Stimulated activated naive B cell treated with anti-CD40 and anti-IgM and Interleukin-4, amounts not matched to agents 10 μg/mL and 1 μg/mL and 100 μg/mL, for 72 hours (primary cell): Measurements from ENCODE around the gene GNPNAT1.

Experiments used
- ATAC-seq, 2 donors: fragments of 150-1000 bp; cut with Tn5 transposase; replicated peaks; 2 replicates each; pipeline ENCODE4 v1.10.0; 2021; ENCODE audit warnings: moderate library complexity in 1 of 2
- DNase-seq: peaks from one replicate; pipeline ENCODE4 v3.0.0; 2021
- H3K27ac Mint-ChIP-seq: one replicate; pipeline ENCODE4 v1.8.0; 2022; ENCODE audit warnings: mild to moderate bottlenecking, mixed read lengths
- H3K27me3 Mint-ChIP-seq, 2 donors: one replicate each; pipeline ENCODE4 v1.8.0; 2022; ENCODE audit warnings: mixed read lengths in 2 of 2
- H3K36me3 Mint-ChIP-seq, 2 donors: one replicate each; pipeline ENCODE4 v1.8.0; 2022; ENCODE audit warnings: mixed read lengths in 2 of 2, mild to moderate bottlenecking in 1 of 2
- H3K4me1 Mint-ChIP-seq, 2 donors: one replicate each; pipeline ENCODE4 v1.8.0; 2022; ENCODE audit warnings: mixed read lengths in 2 of 2, mild to moderate bottlenecking in 1 of 2
- H3K4me3 Mint-ChIP-seq, 2 donors: one replicate each; pipeline ENCODE4 v1.8.0; 2022; ENCODE audit warnings: mild to moderate bottlenecking in 2 of 2, mixed read lengths in 2 of 2, moderate library complexity in 1 of 2
- H3K9me3 Mint-ChIP-seq, 2 donors: one replicate each; pipeline ENCODE4 v1.8.0; 2022; ENCODE audit warnings: mixed read lengths in 2 of 2, mild to moderate bottlenecking in 1 of 2

The GNPNAT1 gene

DNA sequence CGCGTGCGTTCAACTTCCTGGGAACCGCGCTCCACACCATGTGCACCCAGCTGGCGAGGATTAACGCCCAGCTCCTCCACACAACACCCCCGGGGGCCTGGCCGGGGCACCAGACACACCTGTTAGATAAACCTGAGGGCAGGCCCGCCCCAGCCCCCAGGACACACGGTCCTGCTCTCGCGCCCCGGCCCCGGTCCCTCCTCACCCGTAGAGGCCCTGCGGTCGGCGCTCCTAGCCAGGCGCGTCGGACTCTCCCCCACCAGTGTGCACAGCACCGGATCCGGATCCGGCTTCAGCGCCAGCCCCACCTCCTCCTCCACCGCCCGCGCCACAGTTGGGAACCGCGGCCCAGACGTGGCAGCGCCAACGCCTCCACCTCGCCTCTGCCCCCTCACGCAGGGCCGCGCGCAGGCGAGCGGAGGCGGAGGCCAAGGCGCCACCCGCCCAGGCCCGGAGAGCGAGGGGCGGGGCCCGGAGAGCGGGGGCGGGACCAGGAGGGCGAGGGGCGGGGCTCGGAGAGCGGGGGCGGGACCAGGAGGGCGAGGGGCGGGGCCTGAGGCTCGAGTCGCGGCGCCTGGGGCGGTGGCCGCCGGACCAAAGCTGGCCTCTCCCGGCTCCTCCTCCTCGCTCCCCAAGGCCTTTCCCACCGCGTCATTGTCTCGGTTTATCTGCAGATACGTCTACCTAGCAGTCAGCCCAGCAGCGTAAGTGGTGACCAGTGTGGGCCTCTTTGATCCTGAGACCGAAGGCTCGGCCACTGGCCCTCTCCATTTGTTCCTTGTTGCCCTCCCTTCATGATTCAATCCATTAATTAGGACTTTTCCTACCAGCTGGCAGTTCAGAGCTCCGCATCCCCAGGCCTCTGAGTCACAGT lies at the start of gene GNPNAT1:
Gene GNPNAT1, minus strand, starts transcription at position 385 of the 874 bp plus-strand sequence. CDS start 6,957 bp downstream, outside the sequence.
- peaks cover 0 to under 1% of the 10 kb centered on the region in 2 donors for H3K9me3 Mint-ChIP-seq
- peak within 1 kb of the TSS; percentile 94 to 95 for H3K4me3 Mint-ChIP-seq
- H3K4me1 Mint-ChIP-seq = peaks cover 10 to 25% of the 10 kb centered on the region in 2 donors
- ATAC-seq = peak; percentile 94 to 95
- peak; percentile 80 for DNase-seq
- H3K27me3 Mint-ChIP-seq = no peaks in the 10 kb centered on the region
- H3K36me3 Mint-ChIP-seq = peaks cover 1 to 2% of the 10 kb centered on the region in 2 donors
- peak within 1 kb of the TSS; percentile 94 for H3K27ac Mint-ChIP-seq

DNA sequence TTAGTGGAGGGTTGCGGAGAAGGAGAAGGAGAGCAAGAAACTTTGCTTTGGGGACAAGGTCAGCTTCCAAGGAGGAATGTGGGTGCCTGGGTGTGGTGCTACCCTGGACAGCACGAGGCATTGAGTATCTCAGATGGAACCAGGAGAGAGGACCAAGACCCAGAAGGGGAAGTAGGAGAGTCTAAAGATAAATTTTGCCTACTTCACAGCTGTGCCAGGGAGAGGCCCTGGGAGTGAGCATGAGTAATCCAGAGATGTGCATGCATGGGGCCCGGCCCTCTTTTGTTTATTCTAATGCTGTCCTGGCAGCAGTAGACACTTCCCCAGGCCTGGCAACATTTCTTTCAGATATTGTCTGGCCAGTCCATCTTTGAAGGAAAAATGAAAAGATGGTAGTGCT lies 49.5 kb upstream of the GNPNAT1 start:
- ATAC-seq (peak; percentile 56 to 76), DNase-seq (no peak)
- Mint-ChIP-seq H3K4me3 (no peak overlapping the region), H3K27ac (no peak overlapping the region), H3K9me3 (no peaks in the 10 kb centered on the region), H3K4me1 (peaks cover 0 to 2% of the 10 kb centered on the region in 2 donors), H3K27me3 (no peaks in the 10 kb centered on the region), H3K36me3 (no peaks in the 10 kb centered on the region)

DNA sequence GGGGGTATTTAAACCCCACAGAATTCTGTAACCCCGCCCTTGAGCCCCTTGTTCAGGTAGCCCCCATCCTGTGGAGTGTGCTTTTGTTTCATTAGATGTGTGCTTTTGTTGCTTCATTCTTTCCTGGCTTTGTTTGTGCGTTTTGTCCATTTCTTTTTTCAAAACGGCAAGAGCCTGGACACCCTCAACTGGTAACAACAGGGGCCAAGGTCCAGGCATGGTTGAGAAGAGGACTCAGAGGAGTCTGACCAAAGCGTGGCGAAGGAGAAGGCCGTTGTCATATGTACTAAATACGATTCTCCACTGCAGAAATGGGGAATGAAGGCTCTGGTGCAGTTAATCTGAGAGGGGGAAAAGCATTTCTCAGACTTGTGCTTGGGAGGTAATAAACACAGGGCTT lies 46.0 kb upstream of the GNPNAT1 start:
- no peaks in the 10 kb centered on the region for H3K36me3 Mint-ChIP-seq
- no peak overlapping the region for H3K27ac Mint-ChIP-seq
- DNase-seq (no peak), ATAC-seq (no peak)
- no peak overlapping the region for H3K4me3 Mint-ChIP-seq
- no peaks in the 10 kb centered on the region for H3K9me3 Mint-ChIP-seq
- no peaks in the 10 kb centered on the region for H3K4me1 Mint-ChIP-seq
- peaks cover 0 to 8% of the 10 kb centered on the region in 2 donors for H3K27me3 Mint-ChIP-seq

DNA sequence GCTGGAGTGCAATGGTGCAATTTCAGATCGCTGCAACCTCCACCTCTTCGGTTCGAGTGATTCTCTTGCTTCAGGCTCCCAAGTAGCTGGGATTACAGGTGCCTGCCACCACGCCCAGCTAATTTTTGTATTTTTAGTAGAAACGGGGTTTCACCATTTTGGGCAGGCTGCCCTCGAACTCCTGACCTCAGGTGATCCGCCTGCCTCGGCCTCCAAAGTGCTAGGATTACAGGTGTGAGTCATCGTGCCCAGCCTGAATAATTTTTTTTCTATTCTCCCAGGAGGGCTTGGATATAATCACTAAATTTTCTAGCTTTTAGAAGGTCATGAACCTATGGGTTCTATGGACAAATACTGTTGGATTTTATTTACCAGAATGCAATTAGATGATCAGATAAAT lies 44.7 kb upstream of the GNPNAT1 start:
- DNase-seq = no peak
- Mint-ChIP-seq H3K27me3 (peaks cover 0 to 8% of the 10 kb centered on the region in 2 donors), H3K27ac (no peak overlapping the region), H3K4me1 (no peaks in the 10 kb centered on the region), H3K36me3 (no peaks in the 10 kb centered on the region), H3K4me3 (no peak overlapping the region), H3K9me3 (no peaks in the 10 kb centered on the region)
- ATAC-seq = no peak

DNA sequence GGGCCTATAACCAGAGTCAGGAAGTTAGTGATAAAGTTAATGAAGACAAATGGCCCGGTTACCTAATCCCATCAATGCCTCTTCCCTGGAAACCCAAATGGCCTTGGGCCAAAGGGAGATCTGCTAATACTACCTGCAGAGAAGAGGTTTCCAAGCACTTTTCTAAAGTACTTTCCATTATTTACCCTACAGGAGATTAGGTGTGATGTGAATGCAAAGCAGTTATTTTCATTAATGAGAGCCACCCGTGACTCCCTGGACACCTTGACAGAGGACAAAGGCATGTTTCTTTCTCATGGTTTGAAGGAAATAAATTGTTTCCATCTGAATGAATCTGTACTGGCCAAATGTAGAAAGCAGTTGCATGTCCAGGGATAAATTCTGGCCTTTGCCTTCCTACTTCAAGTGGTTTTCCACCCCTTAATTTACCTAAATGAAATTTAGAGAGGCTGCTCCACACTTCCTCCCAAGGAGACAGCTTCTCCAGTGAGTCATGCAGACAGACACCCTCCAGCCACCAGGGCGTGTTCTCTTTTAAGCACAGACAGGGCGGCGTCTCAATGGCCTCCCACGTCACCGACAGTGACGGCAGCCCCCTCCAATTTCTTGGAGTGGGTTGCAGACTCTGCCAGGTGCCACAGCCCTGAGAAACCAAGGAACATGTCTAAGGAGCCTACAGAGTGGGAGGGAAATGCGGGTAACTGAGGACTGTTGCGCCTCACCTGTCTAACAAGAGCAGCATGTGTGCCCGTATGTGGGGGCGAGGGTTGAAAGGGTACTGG lies 43.9 kb upstream of the GNPNAT1 start:
- Mint-ChIP-seq H3K27me3 (peaks cover 0 to 8% of the 10 kb centered on the region in 2 donors), H3K27ac (no peak overlapping the region), H3K4me3 (no peak overlapping the region), H3K4me1 (no peaks in the 10 kb centered on the region), H3K9me3 (no peaks in the 10 kb centered on the region), H3K36me3 (no peaks in the 10 kb centered on the region)
- no peak for ATAC-seq
- no peak for DNase-seq

DNA sequence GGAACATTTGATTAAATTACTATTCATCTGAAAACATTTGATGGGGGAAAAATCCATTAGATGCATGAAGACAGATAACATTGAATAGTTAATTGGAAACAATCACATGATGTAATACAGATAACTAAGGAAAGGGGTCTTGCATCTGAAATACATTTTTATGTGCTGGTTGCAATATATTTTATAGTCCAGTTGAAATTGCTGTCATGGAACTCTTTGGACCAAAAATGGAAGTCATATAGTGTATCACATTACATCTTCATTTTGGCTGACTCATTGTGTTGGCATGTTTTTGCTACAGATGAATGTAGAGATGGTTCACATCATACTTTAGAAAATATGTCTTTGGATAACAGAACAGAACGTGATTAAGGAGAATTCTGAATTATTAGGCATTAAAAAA lies 43.0 kb upstream of the GNPNAT1 start:
- DNase-seq (no peak), ATAC-seq (no peak)
- Mint-ChIP-seq H3K4me1 (no peaks in the 10 kb centered on the region), H3K27me3 (peaks cover 0 to 8% of the 10 kb centered on the region in 2 donors), H3K4me3 (no peak overlapping the region), H3K9me3 (no peaks in the 10 kb centered on the region), H3K27ac (no peak overlapping the region), H3K36me3 (no peaks in the 10 kb centered on the region)

DNA sequence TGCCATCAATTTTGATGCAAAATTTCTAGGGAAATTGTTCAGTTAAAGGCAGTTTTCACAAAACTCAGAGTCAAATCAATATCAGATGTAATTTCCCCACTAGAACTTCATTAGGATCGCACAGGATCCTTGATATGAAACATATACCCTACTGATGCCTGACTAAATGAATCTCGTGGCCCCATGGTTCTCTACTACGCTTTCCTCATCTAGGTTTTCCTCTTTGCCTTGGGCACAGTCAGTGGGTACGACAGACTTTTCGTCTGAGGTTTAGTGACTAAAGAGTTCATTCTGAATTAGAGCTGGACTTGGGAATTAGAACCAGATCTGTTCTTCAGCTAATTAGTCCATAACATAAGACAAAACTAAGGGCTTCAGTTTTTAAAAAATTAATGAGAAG lies 42.5 kb upstream of the GNPNAT1 start:
- ATAC-seq (no peak), DNase-seq (no peak)
- Mint-ChIP-seq H3K4me3 (no peak overlapping the region), H3K36me3 (no peaks in the 10 kb centered on the region), H3K9me3 (no peaks in the 10 kb centered on the region), H3K27me3 (peaks cover 0 to 8% of the 10 kb centered on the region in 2 donors), H3K27ac (peak overlapping the region; percentile 3), H3K4me1 (no peaks in the 10 kb centered on the region)

DNA sequence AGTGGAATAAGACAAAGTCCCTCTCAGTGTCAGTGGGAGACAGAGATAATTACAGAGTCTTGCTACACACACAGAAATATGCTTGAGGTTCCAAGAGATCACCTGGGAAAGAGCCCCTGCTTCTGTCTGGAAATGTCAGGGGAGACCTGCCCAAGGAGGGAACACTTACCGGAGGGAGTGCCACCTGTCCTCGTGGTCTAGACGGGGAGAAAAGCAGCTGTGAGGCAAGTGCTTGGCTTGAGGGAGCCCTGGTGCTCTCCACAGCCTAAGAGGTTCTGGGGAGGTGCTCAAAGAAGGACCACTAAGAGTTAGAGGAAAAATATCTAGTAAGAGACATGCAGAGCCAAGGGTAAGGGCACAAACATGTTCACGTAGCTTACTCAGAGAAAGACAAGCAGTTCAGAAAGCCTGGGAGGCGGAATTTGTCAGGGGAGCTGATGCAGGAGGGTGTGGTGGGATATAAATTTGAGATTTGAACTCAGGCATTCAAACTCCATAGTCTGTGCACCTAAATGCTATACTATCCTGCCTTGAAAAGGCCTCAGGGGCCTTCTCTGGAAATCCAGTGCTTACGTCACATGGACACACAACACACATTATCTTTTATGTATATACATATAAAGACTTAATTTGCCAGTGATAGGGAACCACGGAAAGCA lies 38.2 kb upstream of the GNPNAT1 start:
- no peaks in the 10 kb centered on the region for H3K9me3 Mint-ChIP-seq
- H3K27ac Mint-ChIP-seq = no peak overlapping the region
- DNase-seq = no peak
- ATAC-seq = no peak
- H3K36me3 Mint-ChIP-seq = no peaks in the 10 kb centered on the region
- H3K4me3 Mint-ChIP-seq = no peak overlapping the region
- no peaks in the 10 kb centered on the region for H3K4me1 Mint-ChIP-seq
- H3K27me3 Mint-ChIP-seq = peaks cover 0 to 4% of the 10 kb centered on the region in 2 donors

DNA sequence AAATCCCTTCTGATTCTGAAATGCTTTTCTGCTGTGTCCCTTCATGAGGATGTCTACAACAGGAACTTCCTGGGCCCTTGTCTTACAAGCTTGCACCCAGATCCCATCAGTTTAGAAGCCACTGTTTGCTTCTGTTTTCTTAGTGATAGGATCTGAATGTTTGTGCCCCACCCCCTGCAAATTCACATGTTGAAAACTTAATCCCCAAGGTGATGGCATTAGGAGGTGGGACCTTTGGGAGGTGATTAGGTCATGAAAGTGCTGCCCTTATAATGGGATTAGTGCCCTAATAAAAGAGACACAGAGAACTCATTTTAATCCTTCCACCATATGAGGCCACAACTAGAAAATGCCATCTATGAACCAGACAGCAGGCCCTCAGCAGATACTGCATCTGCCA lies 36.0 kb upstream of the GNPNAT1 start:
- peaks cover 0 to 6% of the 10 kb centered on the region in 2 donors for H3K27me3 Mint-ChIP-seq
- H3K4me1 Mint-ChIP-seq = no peaks in the 10 kb centered on the region
- ATAC-seq (no peak), DNase-seq (no peak)
- H3K4me3 Mint-ChIP-seq = no peak overlapping the region
- no peaks in the 10 kb centered on the region for H3K9me3 Mint-ChIP-seq
- H3K27ac Mint-ChIP-seq = no peak overlapping the region
- no peaks in the 10 kb centered on the region for H3K36me3 Mint-ChIP-seq

DNA sequence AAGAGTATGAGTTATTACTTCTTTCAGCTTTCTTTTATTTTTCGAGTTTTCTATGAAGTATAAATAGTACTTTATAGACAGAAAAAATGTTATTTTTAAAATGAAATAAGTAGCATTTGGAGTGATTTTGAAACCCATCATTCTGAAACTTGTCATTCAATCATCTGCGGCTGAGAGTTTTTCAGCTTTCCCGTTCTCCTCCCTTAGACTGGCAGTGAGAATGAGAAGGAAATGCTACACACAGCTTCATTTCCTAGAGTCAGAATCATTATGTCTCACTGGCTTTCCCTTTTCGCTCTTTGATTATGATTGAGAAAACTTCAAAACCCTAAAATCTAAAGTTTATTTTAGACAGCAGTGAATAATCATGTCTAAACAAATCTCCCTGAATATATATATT lies 33.7 kb upstream of the GNPNAT1 start:
- DNase-seq (no peak), ATAC-seq (no peak)
- no peaks in the 10 kb centered on the region for H3K4me1 Mint-ChIP-seq
- no peaks in the 10 kb centered on the region for H3K36me3 Mint-ChIP-seq
- no peak overlapping the region for H3K27ac Mint-ChIP-seq
- H3K27me3 Mint-ChIP-seq = peaks cover 0 to 6% of the 10 kb centered on the region in 2 donors
- no peak overlapping the region for H3K4me3 Mint-ChIP-seq
- no peaks in the 10 kb centered on the region for H3K9me3 Mint-ChIP-seq

DNA sequence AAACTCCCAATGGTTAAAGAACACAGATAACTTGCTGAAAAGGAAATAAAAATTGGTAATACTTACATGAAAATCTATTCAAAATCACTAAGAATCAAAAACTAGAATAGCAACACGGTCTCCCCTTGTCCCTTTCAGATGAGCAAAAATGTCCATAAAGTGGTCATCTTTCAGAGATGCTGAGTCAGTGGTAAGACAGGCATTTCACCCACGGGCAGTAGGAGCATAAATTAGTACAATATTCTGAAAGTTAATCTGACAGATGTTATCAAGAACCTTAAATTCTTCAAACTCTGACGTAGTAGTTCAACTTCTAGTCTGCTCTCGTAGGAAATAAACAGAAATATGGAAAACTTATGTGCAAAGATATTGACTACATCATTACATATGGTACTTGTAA lies 33.1 kb upstream of the GNPNAT1 start:
- Mint-ChIP-seq H3K36me3 (no peaks in the 10 kb centered on the region), H3K4me1 (no peaks in the 10 kb centered on the region), H3K27me3 (peaks cover 0 to 6% of the 10 kb centered on the region in 2 donors), H3K27ac (no peak overlapping the region), H3K9me3 (no peaks in the 10 kb centered on the region), H3K4me3 (no peak overlapping the region)
- ATAC-seq (no peak), DNase-seq (no peak)

DNA sequence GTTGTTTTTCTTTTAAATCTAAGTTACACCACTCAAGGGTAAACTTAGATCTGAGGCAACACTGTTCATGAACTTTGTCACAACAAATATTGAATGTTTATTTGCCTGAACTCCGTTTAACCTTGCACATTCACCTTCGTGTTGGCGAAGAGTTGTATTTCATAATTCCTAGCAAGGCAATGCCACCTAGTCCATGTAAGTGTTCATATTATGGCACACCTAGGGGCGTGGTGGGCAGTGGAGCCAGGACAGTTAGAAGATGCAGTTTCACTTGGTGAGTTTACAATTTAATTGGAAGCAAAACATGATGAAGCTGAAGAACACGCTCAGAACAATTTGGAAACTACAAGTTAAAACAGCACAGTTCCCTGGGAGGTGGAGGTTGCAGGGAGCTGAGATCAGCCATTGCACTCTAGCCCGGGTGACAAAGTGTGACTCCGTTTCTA lies 30.4 kb upstream of the GNPNAT1 start:
- DNase-seq (no peak), ATAC-seq (no peak)
- Mint-ChIP-seq H3K36me3 (no peaks in the 10 kb centered on the region), H3K27me3 (peaks cover 0 to 6% of the 10 kb centered on the region in 2 donors), H3K9me3 (no peaks in the 10 kb centered on the region), H3K27ac (no peak overlapping the region), H3K4me3 (no peak overlapping the region), H3K4me1 (no peaks in the 10 kb centered on the region)

DNA sequence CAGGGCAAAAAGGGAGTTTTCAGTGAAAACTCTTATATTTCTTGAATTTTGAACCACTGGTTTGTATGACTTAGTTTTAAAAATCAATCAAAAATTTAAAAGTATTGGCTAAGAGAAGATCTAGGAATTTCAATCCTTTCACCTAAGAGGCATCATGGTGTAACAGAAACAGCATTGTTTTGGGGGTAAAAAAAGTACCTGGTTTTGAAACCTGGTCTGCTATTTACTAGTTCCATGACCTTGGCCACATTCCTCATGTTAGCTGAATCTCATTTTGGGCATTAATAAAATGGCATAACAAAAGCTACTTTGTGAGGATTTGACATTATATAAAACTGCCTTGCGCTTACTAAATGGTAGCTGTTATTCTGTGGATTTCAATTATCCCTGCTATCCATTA lies 16.7 kb upstream of the GNPNAT1 start:
- Mint-ChIP-seq H3K4me1 (no peaks in the 10 kb centered on the region), H3K27ac (no peak overlapping the region)
- ATAC-seq = no peak

DNA sequence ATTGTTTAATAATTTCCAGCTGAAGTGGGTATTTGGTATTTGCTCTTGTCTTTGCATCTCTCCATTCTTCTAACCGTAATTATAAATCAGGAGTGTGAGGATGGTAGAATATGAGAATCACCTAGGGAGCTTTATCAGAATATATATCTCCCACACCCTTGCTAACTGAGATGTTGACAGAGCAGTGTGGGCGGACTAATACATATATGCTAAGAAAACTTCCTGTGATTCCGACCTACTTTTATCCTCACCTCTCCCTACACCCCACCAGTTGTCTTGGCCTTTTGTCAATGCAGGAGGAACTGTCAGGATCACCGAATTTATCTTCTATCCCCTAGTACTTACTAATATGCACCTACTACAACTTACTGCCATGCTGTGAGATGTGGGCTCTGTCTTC lies 14.7 kb upstream of the GNPNAT1 start:
- Mint-ChIP-seq H3K4me3 (no peak overlapping the region), H3K27ac (no peak overlapping the region), H3K9me3 (no peaks in the 10 kb centered on the region), H3K27me3 (no peaks in the 10 kb centered on the region), H3K36me3 (no peaks in the 10 kb centered on the region), H3K4me1 (peaks cover 3 to 5% of the 10 kb centered on the region in 2 donors)
- ATAC-seq (no peak), DNase-seq (no peak)

More for the DNA sequence above, 16.7 kb upstream of the GNPNAT1 start:
- H3K9me3 Mint-ChIP-seq = no peaks in the 10 kb centered on the region
- no peak for DNase-seq
- no peak overlapping the region for H3K4me3 Mint-ChIP-seq
- H3K27me3 Mint-ChIP-seq = no peaks in the 10 kb centered on the region
- H3K36me3 Mint-ChIP-seq = no peaks in the 10 kb centered on the region
